Suprapubic skin (tissue), 4 donors: Measurements from ENCODE around the gene HECW1.

Experiments
- EP300 ChIP-seq: sonication (generic); formaldehyde crosslinking; IDR thresholded peaks from one replicate; pipeline ENCODE4 v1.6.1; 2017; ENCODE audit warnings: antibody characterized with exemption
- POLR2A ChIP-seq, 2 donors: fragments of 450-650 bp; IDR thresholded peaks; one replicate each; pipeline ENCODE4 v1.6.1; 2017; ENCODE audit warnings: antibody characterized with exemption in 2 of 2, mild to moderate bottlenecking in 2 of 2, moderate library complexity in 2 of 2
- POLR2AphosphoS5 ChIP-seq, 3 donors: sonication (generic); formaldehyde crosslinking; IDR thresholded peaks; one replicate each; pipeline ENCODE4 v1.6.1; 2017; ENCODE audit warnings: antibody characterized with exemption in 3 of 3
- TF ChIP-seq, protein P1 (sequence below), 2 donors: fragments of 200-600 bp in 1 of 2; fragments of 450-650 bp in 1 of 2; sonication (generic) in 1 of 2; IDR thresholded peaks; one replicate each; pipeline ENCODE4 v1.5.1; 2016 to 2019; ENCODE audit warnings: antibody characterized with exemption in 2 of 2, mild to moderate bottlenecking in 1 of 2, moderate library complexity in 1 of 2

DNA sequence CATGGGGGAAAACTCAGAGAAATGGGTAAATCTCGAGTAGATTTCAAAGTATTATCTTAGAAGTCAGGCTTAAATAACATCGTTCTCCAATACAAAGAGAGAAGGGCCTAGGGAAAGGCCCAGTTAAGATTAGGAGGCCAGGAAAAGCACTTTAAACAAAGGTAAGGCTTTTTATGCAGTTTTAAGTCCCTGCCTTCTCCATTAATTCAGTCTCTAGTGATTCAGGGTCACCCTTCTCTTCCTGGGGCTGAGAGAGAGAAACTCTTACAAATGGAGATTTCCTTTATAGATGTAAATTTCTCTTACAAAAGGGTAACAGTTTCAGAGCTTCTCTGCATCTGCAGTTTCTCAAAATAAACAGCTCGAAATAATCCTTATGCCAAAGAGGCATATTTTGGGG is 179.3 kb downstream of the HECW1 start:
- TF ChIP-seq, protein P1, sequence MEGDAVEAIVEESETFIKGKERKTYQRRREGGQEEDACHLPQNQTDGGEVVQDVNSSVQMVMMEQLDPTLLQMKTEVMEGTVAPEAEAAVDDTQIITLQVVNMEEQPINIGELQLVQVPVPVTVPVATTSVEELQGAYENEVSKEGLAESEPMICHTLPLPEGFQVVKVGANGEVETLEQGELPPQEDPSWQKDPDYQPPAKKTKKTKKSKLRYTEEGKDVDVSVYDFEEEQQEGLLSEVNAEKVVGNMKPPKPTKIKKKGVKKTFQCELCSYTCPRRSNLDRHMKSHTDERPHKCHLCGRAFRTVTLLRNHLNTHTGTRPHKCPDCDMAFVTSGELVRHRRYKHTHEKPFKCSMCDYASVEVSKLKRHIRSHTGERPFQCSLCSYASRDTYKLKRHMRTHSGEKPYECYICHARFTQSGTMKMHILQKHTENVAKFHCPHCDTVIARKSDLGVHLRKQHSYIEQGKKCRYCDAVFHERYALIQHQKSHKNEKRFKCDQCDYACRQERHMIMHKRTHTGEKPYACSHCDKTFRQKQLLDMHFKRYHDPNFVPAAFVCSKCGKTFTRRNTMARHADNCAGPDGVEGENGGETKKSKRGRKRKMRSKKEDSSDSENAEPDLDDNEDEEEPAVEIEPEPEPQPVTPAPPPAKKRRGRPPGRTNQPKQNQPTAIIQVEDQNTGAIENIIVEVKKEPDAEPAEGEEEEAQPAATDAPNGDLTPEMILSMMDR (IDR thresholded peaks at IDR 0.05) = no peak
- TF ChIP-seq EP300 (no peak), POLR2AphosphoS5 (IDR thresholded peaks at IDR 0.05) (no peak), POLR2A (IDR thresholded peaks at IDR 0.05) (no peak)
